ENCODE data around the gene TTLL3. TPM values are rescaled to one million over a fixed set of nuclear protein-coding genes. Genes with fewer than 3 reads are reported as not detected.

Gene TTLL3
- total and polyA plus RNA-seq, 2 donors from 2014 or later: 27.5 to 61.0 TPM

- TF ChIP-seq, protein P1, sequence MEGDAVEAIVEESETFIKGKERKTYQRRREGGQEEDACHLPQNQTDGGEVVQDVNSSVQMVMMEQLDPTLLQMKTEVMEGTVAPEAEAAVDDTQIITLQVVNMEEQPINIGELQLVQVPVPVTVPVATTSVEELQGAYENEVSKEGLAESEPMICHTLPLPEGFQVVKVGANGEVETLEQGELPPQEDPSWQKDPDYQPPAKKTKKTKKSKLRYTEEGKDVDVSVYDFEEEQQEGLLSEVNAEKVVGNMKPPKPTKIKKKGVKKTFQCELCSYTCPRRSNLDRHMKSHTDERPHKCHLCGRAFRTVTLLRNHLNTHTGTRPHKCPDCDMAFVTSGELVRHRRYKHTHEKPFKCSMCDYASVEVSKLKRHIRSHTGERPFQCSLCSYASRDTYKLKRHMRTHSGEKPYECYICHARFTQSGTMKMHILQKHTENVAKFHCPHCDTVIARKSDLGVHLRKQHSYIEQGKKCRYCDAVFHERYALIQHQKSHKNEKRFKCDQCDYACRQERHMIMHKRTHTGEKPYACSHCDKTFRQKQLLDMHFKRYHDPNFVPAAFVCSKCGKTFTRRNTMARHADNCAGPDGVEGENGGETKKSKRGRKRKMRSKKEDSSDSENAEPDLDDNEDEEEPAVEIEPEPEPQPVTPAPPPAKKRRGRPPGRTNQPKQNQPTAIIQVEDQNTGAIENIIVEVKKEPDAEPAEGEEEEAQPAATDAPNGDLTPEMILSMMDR (IDR thresholded peaks at IDR 0.05; ENCODE audit: borderline replicate concordance, extremely low read depth, insufficient read depth): no peak
- no peak for DNase-seq
- no peak within 1 kb of the TSS for H3K9ac ChIP-seq (ENCODE audit: low read length in 3 of 3)
- no peaks in the 10 kb centered on the region for H3K27me3 ChIP-seq (ENCODE audit: control insufficient read depth, insufficient read depth, low read length)
- no peaks in the 10 kb centered on the region for H3K9me3 ChIP-seq (ENCODE audit: control insufficient read depth in 2 of 3, insufficient read depth in 1 of 3, low read length in 3 of 3)
- no peak within 1 kb of the TSS for H3K4me3 ChIP-seq (ENCODE audit: low read length in 3 of 3)
- no peak within 1 kb of the TSS for H3K27ac ChIP-seq (ENCODE audit: low read depth in 2 of 2, low read length in 2 of 2)
- intact Hi-C loops (cut with DNase I): no loop called here
- H3K36me3 ChIP-seq (ENCODE audit: control insufficient read depth in 2 of 3, insufficient read depth in 3 of 3, low read length in 3 of 3): no peaks in the 10 kb centered on the region
- no peaks in the 10 kb centered on the region for H3K4me1 ChIP-seq (ENCODE audit: control insufficient read depth in 2 of 3, insufficient read depth in 2 of 3, low read depth in 1 of 3, low read length in 3 of 3)
- FAIRE-seq: no peak
Observed at GRCh38 chr3:9879830-9880549, 69.9 kb downstream of the TTLL3 start, which contains the start of gene CIDEC. Gene CIDEC (minus strand): TSS chr3:9880253. CDS start chr3:9878486, 1,767 bp downstream.

DNA sequence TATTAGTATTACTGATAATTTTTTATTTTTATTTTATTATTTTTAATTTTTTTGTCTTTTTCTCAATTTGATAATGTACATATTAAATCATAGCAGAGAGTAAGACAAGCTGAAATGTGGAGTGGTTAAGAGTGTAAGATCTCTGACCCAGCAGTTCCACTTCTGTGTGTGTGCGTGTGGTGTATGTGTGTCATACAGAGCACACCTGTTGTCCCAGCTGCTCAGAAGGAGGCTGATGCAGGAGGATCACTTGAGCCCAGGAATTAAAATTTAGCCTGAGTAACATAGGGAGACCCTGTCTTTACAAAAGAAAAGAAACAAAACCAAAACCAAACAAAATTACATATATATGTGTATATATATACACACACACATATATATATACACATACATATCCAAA is 71.4 kb downstream of the TTLL3 start:
- FAIRE-seq (no peak), DNase-seq (no peak)
- Histone ChIP-seq H3K4me3 (ENCODE audit: low read length in 3 of 3) (no peak overlapping the region), H3K9me3 (ENCODE audit: control insufficient read depth in 2 of 3, insufficient read depth in 1 of 3, low read length in 3 of 3) (no peaks in the 10 kb centered on the region), H3K9ac (ENCODE audit: low read length in 3 of 3) (no peak overlapping the region), H3K4me1 (ENCODE audit: control insufficient read depth in 2 of 3, insufficient read depth in 2 of 3, low read depth in 1 of 3, low read length in 3 of 3) (no peaks in the 10 kb centered on the region), H3K36me3 (ENCODE audit: control insufficient read depth in 2 of 3, insufficient read depth in 3 of 3, low read length in 3 of 3) (no peaks in the 10 kb centered on the region), H3K27ac (ENCODE audit: low read depth in 2 of 2, low read length in 2 of 2) (no peak overlapping the region), H3K27me3 (ENCODE audit: control insufficient read depth, insufficient read depth, low read length) (no peaks in the 10 kb centered on the region)
- intact Hi-C loops (cut with DNase I): no loop called here
- TF ChIP-seq, protein P1 (IDR thresholded peaks at IDR 0.05; ENCODE audit: borderline replicate concordance, extremely low read depth, insufficient read depth): no peak

DNA sequence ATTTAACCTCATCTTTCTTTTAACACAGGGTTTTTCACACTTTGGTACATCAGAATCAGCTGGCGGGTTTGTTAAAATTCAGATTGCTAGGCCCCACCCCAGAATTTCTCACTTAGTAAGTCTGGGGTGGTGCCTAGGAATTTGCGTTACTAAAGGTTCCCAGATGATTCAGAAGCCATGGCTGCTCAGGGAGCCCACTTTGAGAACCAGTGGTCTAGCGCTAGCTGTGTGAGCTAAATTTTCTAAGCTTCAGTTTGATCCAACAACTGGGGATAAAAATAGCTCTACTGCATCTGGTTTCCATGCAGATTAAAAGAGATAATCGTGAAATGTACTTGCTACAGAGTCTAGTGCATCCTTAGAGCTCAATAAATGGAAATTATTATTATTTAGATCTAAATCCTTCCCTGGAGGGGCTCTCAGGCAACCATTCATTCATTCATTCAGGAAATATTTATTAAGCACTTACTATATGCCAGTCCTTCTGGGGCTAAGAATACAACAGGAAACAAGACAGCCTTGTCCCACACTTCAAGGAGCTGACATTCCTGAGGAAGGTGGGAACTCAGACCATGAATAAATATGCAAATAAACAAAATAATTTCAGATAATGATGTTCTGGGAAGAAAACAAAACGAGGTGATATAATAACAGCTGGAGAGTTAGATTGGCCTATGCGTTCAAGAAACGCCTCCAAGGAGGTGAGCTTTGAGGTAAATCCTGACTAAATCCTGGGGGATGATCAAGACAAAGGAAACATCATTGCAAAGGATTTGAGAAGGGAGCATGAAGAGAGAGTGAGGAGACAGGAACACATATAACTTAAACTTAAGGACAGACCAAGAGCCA is 73.9 kb downstream of the TTLL3 start:
- H3K9ac ChIP-seq (ENCODE audit: low read length in 3 of 3): no peak overlapping the region
- FAIRE-seq (no peak), DNase-seq (no peak)
- H3K27me3 ChIP-seq (ENCODE audit: control insufficient read depth, insufficient read depth, low read length): no peaks in the 10 kb centered on the region
- no peaks in the 10 kb centered on the region for H3K9me3 ChIP-seq (ENCODE audit: control insufficient read depth in 2 of 3, insufficient read depth in 1 of 3, low read length in 3 of 3)
- no peaks in the 10 kb centered on the region for H3K36me3 ChIP-seq (ENCODE audit: control insufficient read depth in 2 of 3, insufficient read depth in 3 of 3, low read length in 3 of 3)
- H3K4me1 ChIP-seq (ENCODE audit: control insufficient read depth in 2 of 3, insufficient read depth in 2 of 3, low read depth in 1 of 3, low read length in 3 of 3): no peaks in the 10 kb centered on the region
- H3K4me3 ChIP-seq (ENCODE audit: low read length in 3 of 3): no peak overlapping the region
- no peak overlapping the region for H3K27ac ChIP-seq (ENCODE audit: low read depth in 2 of 2, low read length in 2 of 2)
- intact Hi-C loops (cut with DNase I): no loop called here
- TF ChIP-seq, protein P1 (IDR thresholded peaks at IDR 0.05; ENCODE audit: borderline replicate concordance, extremely low read depth, insufficient read depth): no peak

All from kidney (tissue), 14 donors.